Mucosa of stomach (tissue), 1 donor: Measurements from ENCODE around the gene DHRS12.

ENCODE experiments used
- H3K27me3 ChIP-seq: one replicate; pipeline ENCODE4 v1.7.0; 2013; ENCODE audit warnings: mild to moderate bottlenecking, low read length; ENCODE audit not compliant: control insufficient read depth, insufficient read depth
- H3K36me3 ChIP-seq: one replicate; pipeline ENCODE4 v1.7.0; 2013; ENCODE audit warnings: low read length; ENCODE audit not compliant: control insufficient read depth, insufficient read depth
- H3K4me1 ChIP-seq: one replicate; pipeline ENCODE4 v1.7.0; 2013; ENCODE audit warnings: mild to moderate bottlenecking, low read length; ENCODE audit not compliant: control insufficient read depth, insufficient read depth
- H3K4me3 ChIP-seq: one replicate; pipeline ENCODE4 v1.7.0; 2013; ENCODE audit warnings: low read length
- H3K9ac ChIP-seq: one replicate; pipeline ENCODE4 v1.7.0; 2013; ENCODE audit warnings: mild to moderate bottlenecking, low read length, moderate library complexity
- H3K9me3 ChIP-seq: one replicate; pipeline ENCODE4 v1.7.0; 2013; ENCODE audit warnings: mild to moderate bottlenecking, low read length, moderate library complexity; ENCODE audit not compliant: control insufficient read depth
- donor health status: Pancreatic carcinoma.

The DHRS12 gene

DNA sequence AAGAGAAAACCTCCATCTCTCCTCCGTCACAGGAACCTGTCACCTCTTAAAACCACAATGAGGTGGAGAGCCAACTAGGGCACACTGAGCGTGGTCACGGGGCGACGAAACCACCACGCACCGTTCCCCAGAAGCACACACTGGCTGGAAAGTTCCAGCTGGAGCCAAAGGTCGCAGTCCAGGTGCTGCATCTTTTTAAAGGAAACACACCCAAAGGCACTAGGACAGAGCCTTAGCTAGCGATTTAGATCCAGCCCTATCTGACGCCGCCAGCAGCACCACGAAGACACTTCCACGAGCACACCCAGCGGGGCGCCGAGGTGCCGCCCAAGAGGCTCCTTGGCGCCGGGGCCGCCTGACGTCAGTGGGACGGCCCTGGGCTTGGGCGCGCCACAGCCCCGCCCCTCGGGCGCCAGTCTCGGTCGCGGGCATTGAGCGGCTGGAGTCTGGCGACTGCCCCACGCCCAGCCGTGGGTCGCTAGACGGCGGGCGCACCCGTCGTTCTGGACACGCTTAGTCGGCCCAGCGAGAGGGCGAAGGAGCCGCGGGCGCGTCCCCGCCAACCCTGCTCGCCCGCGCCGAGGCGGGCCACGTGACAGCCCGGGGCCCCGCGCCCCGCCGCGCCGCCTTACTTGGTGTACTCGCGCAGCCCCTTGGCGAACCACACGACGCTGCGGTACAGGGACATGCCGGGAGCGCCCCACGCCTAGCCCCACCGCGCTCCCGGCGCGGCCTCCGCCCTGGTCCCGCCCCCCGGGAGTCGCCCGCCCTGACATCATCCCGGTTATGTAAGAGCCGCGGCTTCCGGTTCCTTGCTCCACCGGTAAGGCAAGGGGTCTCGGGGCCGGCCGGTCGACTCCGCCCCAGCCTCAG is at the start of gene DHRS12:
Gene DHRS12 (minus strand): TSS at position 742 of the 873 bp plus-strand sequence. CDS start 4,504 bp downstream, outside the sequence.
- Histone ChIP-seq H3K9me3 (no peaks in the 10 kb centered on the region), H3K9ac (peak within 1 kb of the TSS; percentile 98), H3K4me3 (peak within 1 kb of the TSS; percentile 77), H3K4me1 (peaks cover 34% of the 10 kb centered on the region), H3K27me3 (no peaks in the 10 kb centered on the region), H3K36me3 (no peaks in the 10 kb centered on the region)

DNA sequence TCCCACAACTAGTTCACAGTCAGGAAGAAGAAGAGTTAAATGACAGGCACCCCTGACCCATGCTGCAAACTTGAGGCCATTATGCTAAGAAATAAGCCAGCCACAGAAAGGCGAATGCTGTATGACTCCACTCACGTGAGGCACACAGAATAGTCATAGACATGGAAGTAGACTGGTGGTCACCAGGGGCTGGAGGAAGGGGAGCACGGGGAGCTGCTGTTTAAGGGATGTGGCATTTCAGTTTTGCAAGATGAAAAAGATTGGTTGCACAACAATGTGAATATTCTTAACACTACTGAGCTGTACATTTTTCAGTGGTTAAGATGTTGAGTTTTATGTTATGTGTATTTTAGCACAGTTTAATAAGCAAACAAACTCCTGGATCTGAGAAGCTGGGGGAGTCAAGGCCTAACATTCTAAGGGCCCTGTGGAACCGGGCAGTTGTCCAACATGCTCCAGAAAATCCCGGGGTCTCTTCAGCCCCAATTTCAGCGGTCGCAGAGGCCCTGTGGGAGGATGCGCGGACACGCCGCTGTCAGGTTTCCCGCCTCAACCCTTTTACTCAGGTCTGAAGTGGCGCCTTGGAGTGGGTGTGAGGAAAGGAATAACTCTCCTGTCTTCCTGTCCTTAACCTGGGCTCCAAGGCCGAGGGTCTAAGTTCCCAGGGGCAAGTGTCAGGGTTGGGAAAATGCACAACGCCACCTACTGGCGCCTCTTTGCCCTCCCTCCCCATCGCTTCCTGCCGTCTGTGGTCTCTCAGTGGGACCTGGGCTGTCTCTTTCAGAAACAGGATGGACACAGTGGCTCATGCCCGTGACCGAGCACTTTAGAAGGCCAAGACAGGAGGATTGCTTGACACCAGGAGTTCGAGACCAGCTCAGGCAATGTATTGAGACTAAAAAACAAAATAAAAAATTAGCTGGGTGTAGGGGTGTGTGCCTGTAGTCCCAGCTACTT is 45.5 kb upstream of the DHRS12 start:
- Histone ChIP-seq H3K4me3 (no peak overlapping the region), H3K27me3 (peaks cover 4% of the 10 kb centered on the region), H3K36me3 (no peaks in the 10 kb centered on the region), H3K9ac (no peak overlapping the region), H3K9me3 (no peaks in the 10 kb centered on the region), H3K4me1 (peaks cover 5% of the 10 kb centered on the region)

- Histone ChIP-seq H3K9ac (no peak overlapping the region), H3K27me3 (no peaks in the 10 kb centered on the region), H3K4me1 (peaks cover 5% of the 10 kb centered on the region), H3K4me3 (no peak overlapping the region), H3K36me3 (no peaks in the 10 kb centered on the region), H3K9me3 (no peaks in the 10 kb centered on the region)
Measured at GRCh38 chr13:51848674-51849073, 44.7 kb upstream of the DHRS12 start.

- Histone ChIP-seq H3K4me3 (no peak overlapping the region), H3K9me3 (no peaks in the 10 kb centered on the region), H3K9ac (no peak overlapping the region), H3K27me3 (no peaks in the 10 kb centered on the region), H3K4me1 (peaks cover 5% of the 10 kb centered on the region), H3K36me3 (no peaks in the 10 kb centered on the region)
Measured at GRCh38 chr13:51846756-51847155, 42.8 kb upstream of the DHRS12 start.

DNA sequence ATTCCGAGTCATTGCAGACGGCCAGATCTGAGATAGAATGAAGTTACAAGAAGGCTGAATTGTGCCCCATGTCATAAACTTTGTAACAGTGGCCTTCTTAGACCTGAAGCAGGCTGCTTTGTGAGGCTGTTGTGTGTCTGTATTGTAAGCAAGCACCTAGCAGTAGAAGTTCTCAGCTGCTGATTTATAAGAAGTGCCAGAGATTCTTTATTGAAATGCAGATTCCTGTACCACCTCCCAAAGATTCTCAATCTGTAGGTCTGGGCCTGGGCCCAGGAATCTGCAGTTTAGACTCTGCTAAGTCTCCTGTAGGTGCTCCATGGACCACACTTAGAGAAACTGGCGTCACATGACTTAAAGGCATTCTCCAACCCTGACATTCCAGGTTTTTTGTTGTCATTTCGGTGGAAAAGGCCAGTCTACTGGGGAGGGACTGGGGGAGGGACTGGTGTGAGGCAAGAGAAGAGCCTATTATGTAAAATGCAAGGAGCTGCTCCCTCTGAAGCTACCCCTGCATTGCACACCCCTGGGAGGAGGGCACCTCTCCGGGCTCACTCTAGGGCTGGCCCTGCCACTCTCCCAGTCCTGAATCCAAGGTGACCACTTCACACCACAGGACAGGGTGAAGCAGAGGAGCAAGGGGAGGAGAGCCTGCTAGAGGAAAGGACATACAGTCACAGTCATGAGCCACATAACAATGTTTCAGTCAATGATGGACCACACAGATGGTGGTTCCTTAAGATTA is 41.8 kb upstream of the DHRS12 start:
- Histone ChIP-seq H3K36me3 (no peaks in the 10 kb centered on the region), H3K4me3 (no peak overlapping the region), H3K9ac (no peak overlapping the region), H3K27me3 (no peaks in the 10 kb centered on the region), H3K9me3 (no peaks in the 10 kb centered on the region), H3K4me1 (peaks cover 5% of the 10 kb centered on the region)

- no peaks in the 10 kb centered on the region for H3K27me3 ChIP-seq
- no peak within 1 kb of the TSS for H3K9ac ChIP-seq
- H3K4me3 ChIP-seq: no peak within 1 kb of the TSS
- no peaks in the 10 kb centered on the region for H3K9me3 ChIP-seq
- H3K4me1 ChIP-seq: peaks cover 5% of the 10 kb centered on the region
- no peaks in the 10 kb centered on the region for H3K36me3 ChIP-seq
Measured at GRCh38 chr13:51844862-51845573, 41.1 kb upstream of the DHRS12 start, which contains the start of gene TMEM272. Gene TMEM272 (minus strand): TSS chr13:51845177. CDS start chr13:51838530, 6,647 bp downstream.

- Histone ChIP-seq H3K4me1 (peaks cover 5% of the 10 kb centered on the region), H3K4me3 (no peak overlapping the region), H3K36me3 (no peaks in the 10 kb centered on the region), H3K27me3 (no peaks in the 10 kb centered on the region), H3K9ac (no peak overlapping the region), H3K9me3 (no peaks in the 10 kb centered on the region)
Measured at GRCh38 chr13:51843529-51843928, 39.6 kb upstream of the DHRS12 start.

DNA sequence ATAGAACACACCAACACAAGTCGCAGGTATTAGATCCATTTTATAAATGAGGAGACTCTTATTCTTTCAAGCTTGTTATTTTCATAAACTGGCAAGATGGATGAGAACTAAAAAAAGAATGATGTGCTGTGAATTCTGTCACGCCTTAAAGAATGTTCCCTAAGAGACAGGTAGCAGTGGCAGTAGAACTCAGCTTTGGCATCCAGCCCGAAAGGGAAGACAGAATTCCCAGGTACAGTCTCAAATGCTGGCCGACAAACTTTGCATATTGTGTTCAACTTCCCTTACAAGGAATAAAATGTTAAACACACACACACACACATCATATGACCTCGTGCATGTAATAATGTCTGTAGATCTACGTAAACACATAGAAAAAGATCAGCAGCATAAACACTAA is 37.8 kb upstream of the DHRS12 start:
- Histone ChIP-seq H3K27me3 (no peaks in the 10 kb centered on the region), H3K9ac (no peak overlapping the region), H3K4me3 (no peak overlapping the region), H3K36me3 (no peaks in the 10 kb centered on the region), H3K4me1 (peaks cover 5% of the 10 kb centered on the region), H3K9me3 (no peaks in the 10 kb centered on the region)

DNA sequence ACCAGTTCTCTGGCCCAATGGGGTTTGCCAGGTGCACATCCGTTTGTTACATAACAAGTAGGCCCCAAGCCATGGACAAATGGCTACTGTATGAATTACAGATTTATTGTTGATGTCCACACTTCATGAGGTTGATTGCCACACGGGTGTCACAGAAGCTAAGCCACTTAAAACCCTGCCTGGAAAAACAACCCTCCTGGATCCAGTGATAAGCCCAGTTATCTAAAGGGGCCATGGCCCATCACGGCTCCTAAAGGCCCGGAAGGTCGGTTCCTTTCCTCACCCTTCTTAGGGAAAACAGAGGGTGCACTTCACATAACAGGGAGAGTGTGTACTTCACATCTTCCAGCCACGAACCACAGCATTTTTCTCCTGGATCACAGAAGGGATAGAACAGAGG is 37.0 kb upstream of the DHRS12 start:
- Histone ChIP-seq H3K36me3 (no peaks in the 10 kb centered on the region), H3K4me1 (peaks cover 5% of the 10 kb centered on the region), H3K9ac (no peak overlapping the region), H3K9me3 (no peaks in the 10 kb centered on the region), H3K27me3 (no peaks in the 10 kb centered on the region), H3K4me3 (no peak overlapping the region)

GRCh38 chr13:51839711-51840540 is 36.0 kb upstream of the DHRS12 start:
- Histone ChIP-seq H3K27me3 (no peaks in the 10 kb centered on the region), H3K9me3 (no peaks in the 10 kb centered on the region), H3K4me1 (peaks cover under 1% of the 10 kb centered on the region), H3K4me3 (no peak overlapping the region), H3K36me3 (no peaks in the 10 kb centered on the region), H3K9ac (no peak overlapping the region)
